Stimulated activated CD4-positive, alpha-beta T cell treated with anti-CD3 and anti-CD28 coated beads, Interleukin-12 subunit alpha, Interleukin-12 subunit beta, amount 100 ng/mL, for 4 hours (primary cell): Measurements from ENCODE around the gene SLC13A3.

Source experiments
- DNase-seq: peaks from one replicate; pipeline ENCODE4 v3.0.0-alpha.2; 2020

SLC13A3 gene

GRCh38 chr20:46602429-46602828 lies 48.8 kb downstream of the SLC13A3 start:
- DNase-seq: no peak

- DNase-seq: no peak
These were observed 49.6 kb downstream of the SLC13A3 start for GRCh38 chr20:46601603-46602122.

- DNase-seq: no peak
These were observed 50.9 kb downstream of the SLC13A3 start for GRCh38 chr20:46600286-46600752.

GRCh38 chr20:46599227-46599987 lies 51.9 kb downstream of the SLC13A3 start:
- DNase-seq: no peak

- no peak for DNase-seq
These were observed 55.3 kb downstream of the SLC13A3 start for GRCh38 chr20:46595933-46596332.

- no peak for DNase-seq
These were observed 56.5 kb downstream of the SLC13A3 start for GRCh38 chr20:46594725-46595124.

GRCh38 chr20:46592580-46593362 lies 58.5 kb downstream of the SLC13A3 start:
- DNase-seq: no peak

GRCh38 chr20:46590443-46590842 lies 60.8 kb downstream of the SLC13A3 start:
- no peak for DNase-seq

- no peak for DNase-seq
These were observed 62.4 kb downstream of the SLC13A3 start for GRCh38 chr20:46588532-46589511.

GRCh38 chr20:46587986-46588385 lies 63.3 kb downstream of the SLC13A3 start:
- no peak for DNase-seq

GRCh38 chr20:46586724-46587123 lies 64.5 kb downstream of the SLC13A3 start:
- DNase-seq: no peak

- no peak for DNase-seq
These were observed 66.8 kb downstream of the SLC13A3 start for GRCh38 chr20:46584508-46584907.

GRCh38 chr20:46583411-46584214 lies 67.6 kb downstream of the SLC13A3 start:
- DNase-seq: no peak

- DNase-seq: no peak
These were observed 68.6 kb downstream of the SLC13A3 start for GRCh38 chr20:46582648-46583047.

GRCh38 chr20:46581391-46581790 lies 69.9 kb downstream of the SLC13A3 start:
- DNase-seq: no peak

- no peak for DNase-seq
These were observed 70.5 kb downstream of the SLC13A3 start for GRCh38 chr20:46580613-46581205.

GRCh38 chr20:46578745-46579144 lies 72.5 kb downstream of the SLC13A3 start:
- DNase-seq: no peak

GRCh38 chr20:46576774-46577395 lies 74.4 kb downstream of the SLC13A3 start:
- DNase-seq: no peak

GRCh38 chr20:46575937-46576461 lies 75.3 kb downstream of the SLC13A3 start:
- DNase-seq: no peak

GRCh38 chr20:46575394-46575793 lies 75.9 kb downstream of the SLC13A3 start:
- no peak for DNase-seq
